Measurements from ENCODE around the gene WAPL.

- TF ChIP-seq CTCF (conservative IDR thresholded peaks at IDR 0.05; ENCODE audit: low read length) (no peak), EZH2phosphoT487 (IDR thresholded peaks at IDR 0.05; ENCODE audit: borderline replicate concordance, low read depth, low read length) (no peak)
These were observed 891 bp upstream of the WAPL start for GRCh38 chr10:86522510-86522855.
